Gastroesophageal sphincter (tissue), 4 donors: ENCODE results near the gene XAB2. TPM values are rescaled to one million over a fixed set of nuclear protein-coding genes. Genes with fewer than 3 reads are reported as not detected.

Experiments used
- ATAC-seq: fragments of 150-250 bp; one replicate; pipeline ENCODE4 v1.9.1; 2016; ENCODE audit warnings: mild to moderate bottlenecking, moderate library complexity
- H3K27ac ChIP-seq, 4 donors: fragments of 200-600 bp; sonication (generic) in 3 of 4; 1 replicate in 3 of 4; 2 replicates in 1 of 4; pipeline ENCODE4 v1.5.1; 2016 to 2019
- H3K27me3 ChIP-seq: fragments of 200-600 bp; sonication (generic); one replicate; pipeline ENCODE4 v1.5.1; 2019
- H3K36me3 ChIP-seq, 2 donors: fragments of 200-600 bp; sonication (generic); one replicate each; pipeline ENCODE4 v1.5.1; 2019; ENCODE audit warnings: control low read depth in 1 of 2
- H3K4me1 ChIP-seq, 3 donors: fragments of 200-600 bp; sonication (generic); 1 replicate in 2 of 3; 2 replicates in 1 of 3; pipeline ENCODE4 v1.5.1; 2016 to 2019; ENCODE audit warnings: control low read depth in 2 of 3
- H3K4me3 ChIP-seq, 2 donors: fragments of 200-600 bp; sonication (generic); one replicate each; pipeline ENCODE4 v1.5.1; 2019; ENCODE audit warnings: mild to moderate bottlenecking in 1 of 2, moderate library complexity in 1 of 2
- H3K9me3 ChIP-seq, 3 donors: fragments of 200-600 bp; sonication (generic); one replicate each; pipeline ENCODE4 v1.5.1; 2017 to 2019; ENCODE audit warnings: control low read depth in 2 of 3
- EP300 ChIP-seq: sonication (generic); formaldehyde crosslinking; IDR thresholded peaks from one replicate; pipeline ENCODE4 v1.6.1; 2017; ENCODE audit warnings: antibody characterized with exemption, mild to moderate bottlenecking
- POLR2A ChIP-seq, 2 donors: fragments of 450-650 bp; IDR thresholded peaks; one replicate each; pipeline ENCODE4 v1.6.1; 2017; ENCODE audit warnings: antibody characterized with exemption in 2 of 2, mild to moderate bottlenecking in 2 of 2, moderate library complexity in 1 of 2
- POLR2AphosphoS5 ChIP-seq: sonication (generic); formaldehyde crosslinking; IDR thresholded peaks from one replicate; pipeline ENCODE4 v1.6.1; 2017; ENCODE audit warnings: antibody characterized with exemption
- WGBS, 2 donors: methylation state at CpG; one replicate each; pipeline ENCODE4 v1.1.5; 2018; ENCODE audit warnings: low coverage in 1 of 2; 5-methylcytosine and 5-hydroxymethylcytosine counted together
- total RNA-seq, 4 donors: library from RNA; depleted of rRNA; stranded (reverse); fragments of >200 nt; gene quantifications; one replicate each; pipeline ENCODE4 v1.1.0, GENCODE V29; 2016
- TF ChIP-seq, protein P1 (sequence below), 4 experiments: fragments of 200-600 bp in 2 of 4; fragments of 450-650 bp in 2 of 4; sonication (generic) in 1 of 4; IDR thresholded peaks; one replicate each; pipeline ENCODE4 v1.5.1; 2017 to 2019; ENCODE audit warnings: antibody characterized with exemption in 4 of 4, mild to moderate bottlenecking in 2 of 4, moderate library complexity in 2 of 4

XAB2 gene
- total RNA-seq, result 10 to 100 TPM; 36.7 to 50.6 (median 42.5) TPM

DNA sequence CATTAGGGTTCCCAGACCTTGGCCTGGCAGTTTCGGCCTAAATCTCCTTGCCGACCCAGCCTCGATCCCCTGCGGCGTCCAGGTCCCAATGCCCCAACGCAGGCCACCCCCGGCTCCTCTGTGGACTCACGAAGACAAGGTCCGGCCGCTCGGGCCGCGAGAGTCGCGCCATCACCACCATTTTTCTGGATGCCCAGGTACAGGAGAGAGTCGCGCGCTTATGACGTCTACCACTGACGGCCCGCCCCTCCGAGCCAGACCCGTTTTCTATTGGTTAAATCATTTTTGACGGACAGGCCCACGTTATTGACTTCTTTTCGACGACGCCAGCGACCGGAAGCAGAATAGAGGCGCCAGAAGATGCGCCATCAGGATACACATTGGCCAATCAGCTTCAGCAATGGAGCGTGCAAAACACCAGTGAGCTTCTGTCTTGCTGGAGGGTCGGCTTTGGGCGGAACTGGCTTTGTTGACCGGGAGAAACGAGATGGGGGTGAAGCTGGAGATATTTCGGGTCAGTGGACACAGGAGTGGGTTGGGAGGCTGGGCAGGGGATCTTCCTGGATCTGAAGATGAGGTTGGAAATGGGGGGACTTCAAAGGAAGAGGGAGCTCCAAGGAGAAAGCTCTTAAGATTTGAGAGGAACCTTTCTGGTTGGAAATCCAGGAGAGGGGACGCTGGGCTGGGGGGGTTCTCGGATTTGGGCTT, at the start of gene XAB2, which contains the start of gene PET100:
TSS of gene XAB2 (minus strand) at position 199 of the 708 bp plus-strand sequence. CDS start at position 181, 18 bp downstream.
TSS of gene PET100 (plus strand) at position 447 of the 708 bp plus-strand sequence. CDS start at position 488, 41 bp downstream.
- no peaks in the 10 kb centered on the region for H3K9me3 ChIP-seq
- H3K27me3 ChIP-seq, result no peaks in the 10 kb centered on the region
- TF ChIP-seq, protein P1, sequence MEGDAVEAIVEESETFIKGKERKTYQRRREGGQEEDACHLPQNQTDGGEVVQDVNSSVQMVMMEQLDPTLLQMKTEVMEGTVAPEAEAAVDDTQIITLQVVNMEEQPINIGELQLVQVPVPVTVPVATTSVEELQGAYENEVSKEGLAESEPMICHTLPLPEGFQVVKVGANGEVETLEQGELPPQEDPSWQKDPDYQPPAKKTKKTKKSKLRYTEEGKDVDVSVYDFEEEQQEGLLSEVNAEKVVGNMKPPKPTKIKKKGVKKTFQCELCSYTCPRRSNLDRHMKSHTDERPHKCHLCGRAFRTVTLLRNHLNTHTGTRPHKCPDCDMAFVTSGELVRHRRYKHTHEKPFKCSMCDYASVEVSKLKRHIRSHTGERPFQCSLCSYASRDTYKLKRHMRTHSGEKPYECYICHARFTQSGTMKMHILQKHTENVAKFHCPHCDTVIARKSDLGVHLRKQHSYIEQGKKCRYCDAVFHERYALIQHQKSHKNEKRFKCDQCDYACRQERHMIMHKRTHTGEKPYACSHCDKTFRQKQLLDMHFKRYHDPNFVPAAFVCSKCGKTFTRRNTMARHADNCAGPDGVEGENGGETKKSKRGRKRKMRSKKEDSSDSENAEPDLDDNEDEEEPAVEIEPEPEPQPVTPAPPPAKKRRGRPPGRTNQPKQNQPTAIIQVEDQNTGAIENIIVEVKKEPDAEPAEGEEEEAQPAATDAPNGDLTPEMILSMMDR (IDR thresholded peaks at IDR 0.05), result peak in 1 of 4 experiments; percentile 6
- TF ChIP-seq POLR2A (IDR thresholded peaks at IDR 0.05) (peak in 1 of 2 donors; percentile 43), EP300 (no peak), POLR2AphosphoS5 (peak; percentile 74)
- WGBS, 2 donors, result 0% methylated on average over 14 to 15 of the region's 40 CpGs
- peak within 1 kb of the TSS; percentile 44 to 76 for H3K4me3 ChIP-seq
- H3K4me1 ChIP-seq, result peaks cover 0 to 50% (median 26%) of the 10 kb centered on the region in 3 donors
- peak within 1 kb of the TSS; percentile 35 to 88 (median 86) for H3K27ac ChIP-seq
- peaks cover 0 to 46% of the 10 kb centered on the region in 2 donors for H3K36me3 ChIP-seq
- ATAC-seq, result peak; percentile 99

DNA sequence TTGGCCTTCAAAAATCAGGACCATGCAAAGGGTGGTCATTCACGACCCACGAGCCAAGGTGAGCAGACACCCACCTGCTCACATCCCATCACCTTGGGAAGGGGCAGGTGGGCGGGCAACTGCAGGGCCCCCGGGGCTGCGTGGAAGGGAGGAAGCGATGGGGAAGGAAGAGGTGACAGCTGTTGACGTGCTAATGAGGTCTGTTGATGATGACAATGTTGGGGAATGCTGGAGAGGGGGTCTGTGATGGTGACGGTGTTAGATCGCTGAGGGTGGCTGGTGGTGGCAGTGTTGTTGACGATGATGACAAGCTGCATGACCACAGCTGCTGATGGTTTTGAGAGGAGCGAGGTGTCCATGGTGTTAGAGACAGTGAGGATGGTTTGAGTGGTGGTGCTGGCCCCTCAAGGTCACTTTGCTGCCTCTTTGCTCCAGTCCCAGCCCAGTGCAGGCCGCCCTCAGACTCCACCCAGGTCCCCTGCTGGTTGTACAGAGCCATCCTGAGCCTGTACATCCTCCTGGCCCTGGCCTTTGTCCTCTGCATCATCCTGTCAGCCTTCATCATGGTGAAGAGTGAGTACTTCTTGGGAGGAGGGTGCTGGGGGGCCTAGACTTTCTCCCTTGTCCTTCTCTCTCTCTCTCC, 48.4 kb upstream of the XAB2 start:
- Histone ChIP-seq H3K4me1 (peaks cover 0 to 24% (median 8%) of the 10 kb centered on the region in 3 donors), H3K27me3 (peaks cover 66% of the 10 kb centered on the region), H3K9me3 (peaks cover 0 to 7% (median 0%) of the 10 kb centered on the region in 3 donors), H3K36me3 (peaks cover 0 to 7% of the 10 kb centered on the region in 2 donors), H3K27ac (no peak overlapping the region), H3K4me3 (no peak overlapping the region)
- no peak for TF ChIP-seq EP300
- TF ChIP-seq, protein P1 (IDR thresholded peaks at IDR 0.05), result no peak
- no peak for TF ChIP-seq POLR2A (IDR thresholded peaks at IDR 0.05)
- no peak for TF ChIP-seq POLR2AphosphoS5
- ATAC-seq, result no peak
- WGBS, 2 donors, result 24 to 47% methylated on average over 9 to 10 of the region's 12 CpGs

DNA sequence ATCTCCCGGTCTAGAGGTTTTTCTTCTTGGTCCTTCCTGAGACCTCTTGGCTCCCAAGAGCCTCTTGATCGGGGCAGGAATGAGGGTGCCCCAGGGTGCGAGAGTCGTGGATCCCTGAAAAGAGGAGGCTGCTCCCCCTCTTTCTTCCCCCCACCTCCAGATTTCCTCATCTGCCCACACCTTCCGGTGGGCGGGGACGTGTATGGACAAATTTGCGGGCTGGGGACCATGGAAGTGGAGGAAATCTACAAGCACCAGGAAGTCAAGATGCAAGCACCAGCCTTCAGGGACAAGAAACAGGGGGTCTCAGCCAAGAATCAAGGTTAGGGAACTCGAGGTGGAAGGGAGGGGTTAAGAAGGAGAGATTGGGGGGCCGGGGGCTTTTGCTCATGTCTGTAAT, 47.5 kb upstream of the XAB2 start, which contains the start of gene MCEMP1:
TSS of gene MCEMP1 (plus strand) at position 237 of the 400 bp plus-strand sequence. CDS start at position 268, 31 bp downstream.
- no peak within 1 kb of the TSS for H3K4me3 ChIP-seq
- H3K27ac ChIP-seq, result no peak within 1 kb of the TSS
- no peaks in the 10 kb centered on the region for H3K36me3 ChIP-seq
- H3K27me3 ChIP-seq, result peaks cover 76% of the 10 kb centered on the region
- ATAC-seq, result no peak
- TF ChIP-seq EP300 (no peak), POLR2AphosphoS5 (no peak), POLR2A (IDR thresholded peaks at IDR 0.05) (no peak)
- TF ChIP-seq, protein P1 (IDR thresholded peaks at IDR 0.05), result no peak
- H3K4me1 ChIP-seq, result peaks cover 0 to 15% (median 5%) of the 10 kb centered on the region in 3 donors
- WGBS, 2 donors, result 11 to 38% methylated on average over 3 to 4 of the region's 10 CpGs
- peaks cover 0 to 7% (median 0%) of the 10 kb centered on the region in 3 donors for H3K9me3 ChIP-seq

DNA sequence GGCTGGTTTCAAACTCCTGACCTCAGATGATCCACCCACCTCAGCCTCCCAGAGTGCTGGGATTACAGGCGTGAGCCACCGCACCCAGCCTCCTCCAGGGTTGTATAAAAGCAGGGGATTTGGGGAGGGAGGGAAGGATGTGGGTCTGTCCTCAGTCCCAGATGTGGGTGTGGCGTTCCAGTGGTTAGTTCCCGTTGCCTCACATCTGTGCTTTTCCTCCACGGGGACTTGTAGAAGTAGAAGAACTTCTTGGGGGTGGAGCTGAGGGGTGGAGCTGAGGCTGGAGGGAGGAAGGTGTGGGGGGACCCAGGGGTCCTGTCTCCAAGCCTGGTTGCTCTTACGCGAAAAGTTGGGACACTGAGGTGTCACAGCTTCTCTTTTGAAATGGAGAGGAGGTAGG, 47.0 kb upstream of the XAB2 start:
- no peak for TF ChIP-seq POLR2AphosphoS5
- no peak for TF ChIP-seq EP300
- TF ChIP-seq POLR2A (IDR thresholded peaks at IDR 0.05), result no peak
- TF ChIP-seq, protein P1 (IDR thresholded peaks at IDR 0.05), result no peak
- peaks cover 81% of the 10 kb centered on the region for H3K27me3 ChIP-seq
- peaks cover 0 to 10% (median under 1%) of the 10 kb centered on the region in 3 donors for H3K4me1 ChIP-seq
- ATAC-seq, result no peak
- H3K27ac ChIP-seq, result no peak overlapping the region
- no peak overlapping the region for H3K4me3 ChIP-seq
- peaks cover 0 to 7% (median 0%) of the 10 kb centered on the region in 3 donors for H3K9me3 ChIP-seq
- H3K36me3 ChIP-seq, result no peaks in the 10 kb centered on the region
- WGBS, 2 donors, result 0% methylated on average over 1 of the region's 7 CpGs
